Tibial nerve (tissue), 4 donors: ENCODE results near the gene TAF7.

Source experiments
- CTCF ChIP-seq, 5 experiments: fragments of 200-600 bp in 3 of 5; fragments of 450-650 bp in 2 of 5; sonication (generic) in 3 of 5; IDR thresholded peaks; one replicate each; pipeline ENCODE4 v1.5.1; 2016 to 2019; ENCODE audit warnings: antibody characterized with exemption in 5 of 5, mild to moderate bottlenecking in 3 of 5, moderate library complexity in 2 of 5
- EP300 ChIP-seq, 2 donors: sonication (generic); formaldehyde crosslinking; IDR thresholded peaks; one replicate each; pipeline ENCODE4 v1.6.1; 2017; ENCODE audit warnings: antibody characterized with exemption in 2 of 2, mild to moderate bottlenecking in 1 of 2
- POLR2A ChIP-seq, 2 donors: fragments of 450-650 bp; IDR thresholded peaks; one replicate each; pipeline ENCODE4 v1.6.1; 2017; ENCODE audit warnings: antibody characterized with exemption in 2 of 2, mild to moderate bottlenecking in 2 of 2, moderate library complexity in 2 of 2

GRCh38 chr5:141319202-141319601, 1.4 kb downstream of the TAF7 start:
- TF ChIP-seq CTCF (IDR thresholded peaks at IDR 0.05), result no peak
- TF ChIP-seq POLR2A (IDR thresholded peaks at IDR 0.05), result no peak
- no peak for TF ChIP-seq EP300 (IDR thresholded peaks at IDR 0.05)
